H1 (cell line): ENCODE results near the gene MYL5. TPM values are rescaled to one million over a fixed set of nuclear protein-coding genes. Genes with fewer than 3 reads are reported as not detected.

Experiments
- CTCF ChIA-PET: fragments of 300-600 bp; sonication (Branson Sonifier 250); formaldehyde crosslinking; loops from one replicate; lab custom pipeline; 2021; ENCODE audit not compliant: partially characterized antibody; lab: Charles Lee
- POLR2A ChIA-PET: fragments of 300-600 bp; sonication (Branson Sonifier 250); formaldehyde crosslinking; loops from one replicate; lab custom pipeline; 2021; ENCODE audit warnings: inconsistent platforms; ENCODE audit not compliant: partially characterized antibody; lab: Charles Lee
- DNase-seq, 2 experiments: peaks; one replicate each; pipeline versions ENCODE4 v3.0.0 to v3.0.0-alpha.2; 2010 to 2022; ENCODE audit warnings: low spot score in 2 of 2, low read depth in 1 of 2, mixed read lengths in 1 of 2
- FAIRE-seq: peaks from 2 replicates; lab custom pipeline; 2011; peaks lifted over from hg19 to GRCh38; lab: Jason Lieb, UNC
- H2AFZ ChIP-seq: 2 replicates; pipeline ENCODE4 v1.8.1; 2012; ENCODE audit warnings: low read length, inconsistent platforms
- H2AK5ac ChIP-seq: 2 replicates; pipeline ENCODE4 v1.6.1; 2013; ENCODE audit warnings: low read depth, low read length
- H2BK120ac ChIP-seq: replicated peaks from 2 replicates; pipeline ENCODE3; 2013; ENCODE audit warnings: low read depth, low read length, inconsistent platforms
- H2BK12ac ChIP-seq: 2 replicates; pipeline ENCODE4 v1.6.1; 2013; ENCODE audit warnings: low read depth, low read length
- H2BK15ac ChIP-seq: 2 replicates; pipeline ENCODE4 v1.6.1; 2013; ENCODE audit warnings: low read length
- H2BK20ac ChIP-seq: 2 replicates; pipeline ENCODE4 v1.6.1; 2013; ENCODE audit warnings: low read length
- H2BK5ac ChIP-seq: 2 replicates; pipeline ENCODE4 v1.6.1; 2013; ENCODE audit warnings: low read depth, low read length
- H3K14ac ChIP-seq: 2 replicates; pipeline ENCODE4 v1.6.1; 2013; ENCODE audit warnings: inconsistent platforms; ENCODE audit not compliant: insufficient read length
- H3K18ac ChIP-seq: 2 replicates; pipeline ENCODE4 v1.6.1; 2013; ENCODE audit warnings: low read length; ENCODE audit errors: extremely low read depth
- H3K23ac ChIP-seq: 2 replicates; pipeline ENCODE4 v1.6.1; 2013; ENCODE audit warnings: inconsistent platforms; ENCODE audit not compliant: insufficient read length
- H3K23me2 ChIP-seq: 2 replicates; pipeline ENCODE4 v1.6.1; 2013; ENCODE audit warnings: low read depth, low read length
- H3K27ac ChIP-seq: 2 replicates; pipeline ENCODE4 v1.6.1; 2011; ENCODE audit warnings: low read depth, low read length, inconsistent platforms
- H3K27me3 ChIP-seq, 4 experiments: replicated peaks in 1 of 4; 1 replicate in 1 of 4; 2 replicates in 3 of 4; pipeline versions ENCODE4 v1.6.1 to v1.8.1; 2011 to 2013; ENCODE audit warnings: low read length in 3 of 4, mild to moderate bottlenecking in 3 of 4, inconsistent platforms in 2 of 4, mixed read lengths in 2 of 4, moderate library complexity in 1 of 4; ENCODE audit not compliant: control insufficient read depth in 3 of 4, insufficient read depth in 3 of 4; ENCODE audit errors: extremely low read depth in 1 of 4
- H3K36me3 ChIP-seq, 4 experiments: 2 replicates each; pipeline versions ENCODE4 v1.6.1 to v1.8.1; 2011 to 2013; ENCODE audit warnings: mild to moderate bottlenecking in 4 of 4, low read length in 3 of 4, moderate library complexity in 2 of 4, control low read depth in 1 of 4, inconsistent platforms in 1 of 4; ENCODE audit not compliant: insufficient read depth in 4 of 4, control insufficient read depth in 2 of 4
- H3K4ac ChIP-seq: replicated peaks from 2 replicates; pipeline ENCODE3; 2013; ENCODE audit warnings: low read length, low read depth, mixed read lengths, inconsistent platforms; ENCODE audit not compliant: insufficient read length
- H3K4me1 ChIP-seq, 4 experiments: replicated peaks in 1 of 4; 1 replicate in 1 of 4; 2 replicates in 3 of 4; pipeline versions ENCODE4 v1.6.1 to v1.8.1; 2011 to 2013; ENCODE audit warnings: low read length in 3 of 4, inconsistent platforms in 2 of 4, mixed read lengths in 1 of 4; ENCODE audit not compliant: insufficient read depth in 4 of 4, control insufficient read depth in 3 of 4
- H3K4me2 ChIP-seq, 2 experiments: 2 replicates each; pipeline versions ENCODE4 v1.6.1 to v1.8.1; 2011 to 2013; ENCODE audit warnings: low read depth in 2 of 2, low read length in 2 of 2, control low read depth in 1 of 2, inconsistent platforms in 1 of 2, mild to moderate bottlenecking in 1 of 2; ENCODE audit not compliant: insufficient read depth in 1 of 2
- H3K4me3 ChIP-seq, 4 experiments: fragments of 200-600, 300-600 bp in 1 of 4; sonication (generic), shearing (Covaris generic), sonication (Bioruptor Twin) in 1 of 4; 2 replicates each; pipeline versions ENCODE4 v1.5.1 to v1.8.1; 2011 to 2016; ENCODE audit warnings: low read length in 4 of 4, low read depth in 3 of 4, control low read depth in 2 of 4, inconsistent platforms in 2 of 4, mild to moderate bottlenecking in 2 of 4, mixed read lengths in 1 of 4, moderate library complexity in 1 of 4; ENCODE audit not compliant: insufficient read depth in 2 of 4; ENCODE audit errors: extremely low read depth in 1 of 4
- H3K56ac ChIP-seq: replicated peaks from 2 replicates; pipeline ENCODE3; 2013; ENCODE audit warnings: low read depth, mild to moderate bottlenecking, mixed read lengths, low read length, inconsistent platforms; ENCODE audit not compliant: insufficient read length
- H3K79me1 ChIP-seq: 2 replicates; pipeline ENCODE4 v1.6.1; 2013; ENCODE audit warnings: low read depth, low read length, control low read depth
- H3K79me2 ChIP-seq, 2 experiments: 2 replicates each; pipeline versions ENCODE4 v1.6.1 to v1.8.1; 2012 to 2013; ENCODE audit warnings: low read length in 2 of 2, mild to moderate bottlenecking in 2 of 2, inconsistent platforms in 1 of 2; ENCODE audit not compliant: insufficient read depth in 2 of 2, control insufficient read depth in 1 of 2
- H3K9ac ChIP-seq, 4 experiments: replicated peaks in 1 of 4; 1 replicate in 1 of 4; 2 replicates in 3 of 4; pipeline versions ENCODE4 v1.6.1 to v1.8.1; 2011 to 2013; ENCODE audit warnings: low read depth in 3 of 4, low read length in 3 of 4, control low read depth in 2 of 4, mild to moderate bottlenecking in 2 of 4, moderate library complexity in 2 of 4, inconsistent platforms in 1 of 4; ENCODE audit errors: extremely low read depth in 1 of 4
- H3K9me3 ChIP-seq, 2 experiments: 2 replicates each; pipeline versions ENCODE4 v1.6.1 to v1.8.1; 2012 to 2013; ENCODE audit warnings: mild to moderate bottlenecking in 2 of 2, moderate library complexity in 2 of 2, control low read depth in 1 of 2, inconsistent platforms in 1 of 2, low read depth in 1 of 2, low read length in 1 of 2, mixed read lengths in 1 of 2; ENCODE audit not compliant: insufficient read depth in 2 of 2
- H4K20me1 ChIP-seq, 2 experiments: replicated peaks in 1 of 2; 2 replicates each; pipeline versions ENCODE3 to v1.8.1; 2011 to 2013; ENCODE audit warnings: inconsistent platforms in 2 of 2, low read length in 2 of 2, mild to moderate bottlenecking in 1 of 2; ENCODE audit not compliant: insufficient read depth in 2 of 2, control insufficient read depth in 1 of 2
- H4K5ac ChIP-seq: 2 replicates; pipeline ENCODE4 v1.6.1; 2013; ENCODE audit warnings: low read length, low read depth, mixed read lengths, inconsistent platforms; ENCODE audit not compliant: insufficient read length
- H4K8ac ChIP-seq: 2 replicates; pipeline ENCODE4 v1.8.0; 2013; ENCODE audit warnings: mild to moderate bottlenecking, moderate library complexity, low read length, inconsistent platforms; ENCODE audit not compliant: insufficient read depth; ENCODE audit errors: extremely low read depth
- H4K91ac ChIP-seq: replicated peaks from 2 replicates; pipeline ENCODE3; 2013; ENCODE audit warnings: low read length, mixed read lengths, inconsistent platforms; ENCODE audit not compliant: insufficient read length
- ATF2 ChIP-seq: IDR thresholded peaks from 2 replicates; pipeline ENCODE4 v1.6.1; 2012; ENCODE audit warnings: low read length, inconsistent platforms
- BRCA1 ChIP-seq: IDR thresholded peaks from 2 replicates; pipeline ENCODE4 v1.6.1; 2012; ENCODE audit warnings: low read depth, low read length, improper control_type of control experiment
- KDM4A ChIP-seq: IDR thresholded peaks from one replicate; pipeline ENCODE4 v1.7.1; 2012; ENCODE audit warnings: low read depth, mild to moderate bottlenecking, moderate library complexity, low read length, inconsistent platforms; ENCODE audit not compliant: severe bottlenecking
- NANOG ChIP-seq: IDR thresholded peaks from 2 replicates; pipeline ENCODE4 v1.6.1; 2011; ENCODE audit warnings: low read length, low read depth, mild to moderate bottlenecking, inconsistent platforms; ENCODE audit not compliant: insufficient read depth, poor library complexity, severe bottlenecking
- SIRT6 ChIP-seq: IDR thresholded peaks from one replicate; pipeline ENCODE4 v1.7.1; 2012; ENCODE audit warnings: low read length, inconsistent platforms
- WGBS, 2 experiments: shearing (Covaris generic) in 1 of 2; methylation state at CpG; one replicate each; pipeline versions ENCODE4 v1.1.6 to v1.1.7; 2013 to 2015; ENCODE audit warnings: low lambda C conversion rate in 2 of 2, mixed read lengths in 2 of 2, inconsistent platforms in 1 of 2, low coverage in 1 of 2, missing lambda C conversion rate in 1 of 2; ENCODE audit not compliant: insufficient replicate concordance in 2 of 2, insufficient coverage in 1 of 2, insufficient read length in 1 of 2; ENCODE audit errors: extremely low coverage in 1 of 2, missing lambda C conversion rate in 1 of 2; 5-methylcytosine and 5-hydroxymethylcytosine counted together
- polyA plus RNA-seq, 7 experiments: library from polyadenylated mRNA; depleted of rRNA in 3 of 7; stranded (reverse) in 5 of 7; unstranded in 2 of 7; fragments of >200 nt in 5 of 7; fragments of 200-250 nt in 2 of 7; gene quantifications; 1 replicate in 5 of 7; 2 replicates in 1 of 7; 4 replicates in 1 of 7; pipeline versions ENCODE4 v1.2.1 to v1.2.3, GENCODE V29; 2011 to 2013; ENCODE audit warnings: missing spikeins in 2 of 7, mixed read lengths in 2 of 7
- total RNA-seq: library from RNA; stranded (reverse); fragmentation: NEBNext Ultra II Directional; extraction: Animal tissue kit (Norgen Biotek cat#: 25700); gene quantifications from 2 replicates; pipeline ENCODE4 v1.2.1, GENCODE V29; 2021

The MYL5 gene
- total and polyA plus RNA-seq, 2 of the 8 experiments (the other 6 are each of a cell fraction or from before 2014, with no cell fraction given): 5.7 to 6.8 TPM

- Histone ChIP-seq H3K9ac (no peak overlapping the region), H3K23ac (no peak overlapping the region), H3K4me3 (no peak overlapping the region), H2BK15ac (no peak overlapping the region), H2BK5ac (no peak overlapping the region), H3K79me1 (no peaks in the 10 kb centered on the region; the same call in 1 of the 2 replicates), H2BK120ac (no peak overlapping the region), H2BK12ac (no peak overlapping the region), H3K27ac (no peak overlapping the region), H4K20me1 (peaks cover 0 to 3% of the 10 kb centered on the region in 2 experiments), H3K14ac (no peak overlapping the region), H4K91ac (peak overlapping the region; percentile 74), H3K4ac (no peak overlapping the region), H3K36me3 (no peaks in the 10 kb centered on the region), H3K79me2 (no peaks in the 10 kb centered on the region), H3K18ac (no peak overlapping the region), H2AK5ac (no peak overlapping the region), H3K4me1 (peaks cover 0 to 18% (median 8%) of the 10 kb centered on the region in 4 experiments; a peak in 5 of 7 replicates), H2BK20ac (no peak overlapping the region), H3K9me3 (no peaks in the 10 kb centered on the region), H2AFZ (no peak overlapping the region), H3K56ac (no peak overlapping the region), H4K5ac (no peak overlapping the region), H3K23me2 (no peaks in the 10 kb centered on the region), H3K27me3 (no peaks in the 10 kb centered on the region; a peak in 1 of 7 replicates), H3K4me2 (no peak overlapping the region), H4K8ac (peak overlapping the region; percentile 62; the same call in 1 of the 2 replicates)
- FAIRE-seq: no peak
- POLR2A ChIA-PET: interaction anchor here (0.8 to 1.6 kb wide), 4 partner anchors 17 to 54 kb away, joined by 3 to 6 read pairs (median 3); no protein-coding TSS in a partner anchor
- 85% methylated on average over 14 of the region's 20 CpGs; no CpG with 5 or more reads in 1 of the 2 experiments for WGBS, 2 experiments
- CTCF ChIA-PET: interaction anchor here (0.7 to 2.2 kb wide), 4 partner anchors 10 to 100 kb away, joined by 3 to 6 read pairs (median 4); no protein-coding TSS in a partner anchor
- DNase-seq: no peak
- TF ChIP-seq BRCA1 (no peak), KDM4A (no peak), SIRT6 (no peak), NANOG (no peak), ATF2 (no peak)
Measured at GRCh38 chr4:626201-627091, 47.9 kb upstream of the MYL5 start.
